HCT116 (cell line): ENCODE data around the gene TFE3. TPM values are rescaled to one million over a fixed set of nuclear protein-coding genes. Genes with fewer than 3 reads are reported as not detected.

Experiments
- ATAC-seq: fragments of 200-7000 bp; cut with Tn5 transposase; 2 replicates; pipeline ENCODE4 v1.9.1; 2020; ENCODE audit warnings: mild to moderate bottlenecking, moderate library complexity
- BruUV-seq: library from RNA; stranded (reverse); fragments of 400-500 nt; replicated peaks from 2 replicates; lab custom pipeline; 2021; lab: Mats Ljungman, UMichigan
- CTCF ChIA-PET: fragments of 300-600 bp; sonication (Branson Sonifier 250); formaldehyde crosslinking; loops from one replicate; lab custom pipeline; 2021; ENCODE audit warnings: antibody characterized with exemption; lab: Charles Lee
- POLR2A ChIA-PET: fragments of 300-600, 350-600 bp; sonication (Branson Sonifier 250); formaldehyde crosslinking; loops from one replicate; lab custom pipeline; 2021; ENCODE audit warnings: antibody characterized with exemption; lab: Charles Lee
- RAD21 ChIA-PET, 2 experiments: fragments of 300-600 bp; sonication (Branson Sonifier 250); formaldehyde crosslinking; loops; one replicate each; lab custom pipeline; 2023; ENCODE audit warnings: low total read pairs in 2 of 2; ENCODE audit not compliant: uncharacterized antibody in 2 of 2, unreplicated experiment in 2 of 2, low non-redundant PET in 1 of 2; lab: Charles Lee
- DNase-seq: peaks from one replicate; pipeline ENCODE4 v3.0.0-alpha.2; 2010; ENCODE audit warnings: low read depth, low spot score
- H2AFZ ChIP-seq: fragments of 200-600 bp; shearing (Covaris generic), sonication (generic); 2 replicates; pipeline ENCODE4 v1.6.1; 2017; ENCODE audit warnings: low read depth, mixed run types, mixed read lengths, antibody characterized with exemption, low read length; ENCODE audit not compliant: poor library complexity, severe bottlenecking
- H3K27ac ChIP-seq: 2 replicates; pipeline ENCODE4 v1.5.1; 2012; ENCODE audit warnings: low read depth, low read length
- H3K27me3 ChIP-seq: fragments of 200-600 bp; sonication (generic); 2 replicates; pipeline ENCODE4 v1.6.1; 2016; ENCODE audit warnings: mixed run types, low read length, mixed read lengths; ENCODE audit not compliant: insufficient read depth
- H3K36me3 ChIP-seq, 2 experiments: fragments of 200-500 bp in 1 of 2; fragments of 200-600 bp in 1 of 2; sonication (Bioruptor generic) in 1 of 2; sonication (generic) in 1 of 2; 2 replicates each; pipeline versions ENCODE4 v1.5.1 to v1.6.1; 2014 to 2016; ENCODE audit warnings: low read length in 2 of 2, inconsistent platforms in 1 of 2, mixed read lengths in 1 of 2, mixed run types in 1 of 2; ENCODE audit not compliant: insufficient read depth in 2 of 2, control insufficient read depth in 1 of 2
- H3K4me1 ChIP-seq, 2 experiments: fragments of 200-600 bp in 1 of 2; sonication (generic) in 1 of 2; 2 replicates each; pipeline versions ENCODE4 v1.5.1 to v1.6.1; 2012 to 2017; ENCODE audit warnings: low read length in 2 of 2, inconsistent platforms in 1 of 2, mild to moderate bottlenecking in 1 of 2, mixed read lengths in 1 of 2, mixed run types in 1 of 2, moderate library complexity in 1 of 2; ENCODE audit not compliant: insufficient read depth in 2 of 2, control insufficient read depth in 1 of 2
- H3K4me2 ChIP-seq: fragments of 200-600 bp; sonication (generic); 2 replicates; pipeline ENCODE4 v1.6.1; 2017; ENCODE audit warnings: mixed run types, low read length, mixed read lengths
- H3K4me3 ChIP-seq, 2 experiments: fragments of 200-600 bp in 1 of 2; sonication (generic) in 1 of 2; replicated peaks in 1 of 2; 2 replicates each; pipeline ENCODE4 v1.5.1; 2011 to 2016; ENCODE audit warnings: low read length in 2 of 2, control low read depth in 1 of 2, low read depth in 1 of 2, mild to moderate bottlenecking in 1 of 2, mixed read lengths in 1 of 2, mixed run types in 1 of 2
- H3K79me2 ChIP-seq: fragments of 200-600 bp; sonication (generic); 2 replicates; pipeline ENCODE4 v1.6.1; 2017; ENCODE audit warnings: mild to moderate bottlenecking, mixed run types, low read length, moderate library complexity, mixed read lengths; ENCODE audit not compliant: insufficient read depth
- H3K9ac ChIP-seq: fragments of 200-600 bp; sonication (generic); 2 replicates; pipeline ENCODE4 v1.6.1; 2016; ENCODE audit warnings: low read length, mixed read lengths
- H3K9me2 ChIP-seq: fragments of 200-600 bp; sonication (generic), shearing (Covaris generic); 2 replicates; pipeline ENCODE4 v1.6.1; 2017; ENCODE audit warnings: mixed run types, mild to moderate bottlenecking, moderate library complexity; ENCODE audit not compliant: insufficient read depth
- H3K9me3 ChIP-seq, 2 experiments: fragments of 200-500 bp in 1 of 2; fragments of 200-600 bp in 1 of 2; sonication (Bioruptor generic) in 1 of 2; sonication (generic) in 1 of 2; 2 replicates each; pipeline ENCODE4 v1.6.1; 2014 to 2017; ENCODE audit warnings: low read length in 2 of 2, mixed read lengths in 2 of 2, inconsistent platforms in 1 of 2, low read depth in 1 of 2, mild to moderate bottlenecking in 1 of 2, mixed run types in 1 of 2, moderate library complexity in 1 of 2; ENCODE audit not compliant: control insufficient read depth in 1 of 2, insufficient read depth in 1 of 2
- H4K20me1 ChIP-seq: fragments of 200-600 bp; sonication (generic), shearing (Covaris generic); 2 replicates; pipeline ENCODE4 v1.6.1; 2017; ENCODE audit warnings: mixed run types, mild to moderate bottlenecking, moderate library complexity; ENCODE audit not compliant: insufficient read depth
- EGR1 ChIP-seq: IDR thresholded peaks from 2 replicates; pipeline ENCODE4 v1.6.1; 2012; ENCODE audit warnings: low read depth
- POLR2AphosphoS5 ChIP-seq: IDR thresholded peaks from 2 replicates; pipeline ENCODE4 v1.6.1; 2011; ENCODE audit warnings: mild to moderate bottlenecking, low read depth, low read length, moderate library complexity
- SP1 ChIP-seq: IDR thresholded peaks from 2 replicates; pipeline ENCODE4 v1.6.1; 2012; ENCODE audit warnings: low read depth
- TCF7L2 ChIP-seq: IDR thresholded peaks from 2 replicates; pipeline ENCODE4 v1.7.0; 2011; ENCODE audit warnings: borderline replicate concordance, inconsistent platforms; ENCODE audit not compliant: insufficient read depth, insufficient read length; ENCODE audit errors: extremely low read depth
- ZFX ChIP-seq: fragments of 450-650 bp; IDR thresholded peaks from 2 replicates; pipeline ENCODE4 v1.6.1; 2017
- intact Hi-C: fragments of 100-400 bp; cut with micrococcal nuclease; formaldehyde crosslinking; loops from 2 replicates; pipeline ENCODE4 v1.10.0; 2022
- total RNA-seq: library from RNA; stranded (reverse); gene quantifications from one replicate; pipeline ENCODE4 v1.2.1, GENCODE V29; 2021; ENCODE audit not compliant: unreplicated experiment
- TF ChIP-seq, protein P1 (sequence below): IDR thresholded peaks from 2 replicates; pipeline ENCODE4 v1.6.1; 2011; ENCODE audit warnings: mild to moderate bottlenecking, low read length, moderate library complexity; ENCODE audit not compliant: insufficient replicate concordance; ENCODE audit errors: extremely low read depth
- TF ChIP-seq, protein P2 (sequence below): IDR thresholded peaks from 2 replicates; pipeline ENCODE4 v1.6.1; 2012; ENCODE audit warnings: low read depth

The TFE3 gene
- total RNA-seq, 1 experiment from 2014 or later = 17.1 TPM

DNA sequence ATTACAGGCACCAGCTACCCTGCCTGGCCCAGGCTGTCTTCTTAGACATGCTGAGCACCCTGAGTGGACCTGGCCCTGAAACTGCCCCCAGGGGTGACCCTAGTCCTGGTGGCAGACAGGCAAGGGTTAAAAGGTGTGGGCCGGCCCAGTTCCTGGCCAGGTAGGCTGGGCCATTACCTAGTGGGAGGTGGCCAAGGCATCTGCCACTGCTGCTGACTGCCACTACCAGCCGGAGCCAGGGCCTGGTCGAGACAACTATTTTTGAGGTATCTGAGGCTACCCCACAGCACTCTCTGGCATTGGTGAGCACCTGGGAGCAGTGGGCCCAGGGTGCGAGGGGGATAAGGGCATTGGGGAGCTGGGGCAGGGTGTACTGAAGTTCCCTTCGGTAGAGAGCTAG is 15.6 kb upstream of the TFE3 start, which contains the start of gene CCDC120:
Gene CCDC120, plus strand, starts transcription at position 206 of the 400 bp plus-strand sequence. CDS start 3,043 bp downstream, outside the sequence.
- H4K20me1 ChIP-seq = no peaks in the 10 kb centered on the region
- no peaks in the 10 kb centered on the region for H3K79me2 ChIP-seq
- intact Hi-C loops = no loop called here
- ChIA-PET POLR2A (no interaction called here), RAD21 (no interaction called here), CTCF (no interaction called here)
- TF ChIP-seq ZFX = peak; percentile 31; the same call in 1 of the 2 replicates
- peak; percentile 81 for TF ChIP-seq POLR2AphosphoS5
- TF ChIP-seq TCF7L2 = no peak
- no peak for TF ChIP-seq SP1
- no peaks in the 10 kb centered on the region for H3K36me3 ChIP-seq
- H3K9ac ChIP-seq = peak within 1 kb of the TSS; percentile 68
- H3K9me2 ChIP-seq = no peaks in the 10 kb centered on the region
- H3K27ac ChIP-seq = peak within 1 kb of the TSS; percentile 76
- peak within 1 kb of the TSS; percentile 72 to 78 for H3K4me3 ChIP-seq
- ATAC-seq (peak; percentile 91), DNase-seq (no peak)
- no TSS peak for BruUV-seq
- H3K4me2 ChIP-seq = peak within 1 kb of the TSS; percentile 84
- H3K27me3 ChIP-seq = no peaks in the 10 kb centered on the region
- no peak within 1 kb of the TSS for H2AFZ ChIP-seq
- peaks cover 2 to 12% of the 10 kb centered on the region in 2 experiments; a peak in 3 of 4 replicates for H3K4me1 ChIP-seq
- H3K9me3 ChIP-seq = no peaks in the 10 kb centered on the region

GRCh38 chrX:49054073-49054762 is 11.1 kb upstream of the TFE3 start:
- ATAC-seq = no peak
- H3K9me2 ChIP-seq = no peaks in the 10 kb centered on the region
- no peak overlapping the region for H3K4me3 ChIP-seq
- intact Hi-C loops = no loop called here
- H3K27ac ChIP-seq = no peak overlapping the region
- H3K79me2 ChIP-seq = no peaks in the 10 kb centered on the region
- H2AFZ ChIP-seq = no peak overlapping the region
- peaks cover 0 to 5% of the 10 kb centered on the region in 2 experiments; a peak in 2 of 4 replicates for H3K4me1 ChIP-seq
- no peak overlapping the region for H3K4me2 ChIP-seq
- no peaks in the 10 kb centered on the region for H3K36me3 ChIP-seq
- H4K20me1 ChIP-seq = no peaks in the 10 kb centered on the region
- no TSS peak for BruUV-seq
- no peaks in the 10 kb centered on the region for H3K9me3 ChIP-seq
- ChIA-PET POLR2A (no interaction called here), CTCF (no interaction called here), RAD21 (no interaction called here)
- H3K27me3 ChIP-seq = no peaks in the 10 kb centered on the region
- TF ChIP-seq, protein P1, sequence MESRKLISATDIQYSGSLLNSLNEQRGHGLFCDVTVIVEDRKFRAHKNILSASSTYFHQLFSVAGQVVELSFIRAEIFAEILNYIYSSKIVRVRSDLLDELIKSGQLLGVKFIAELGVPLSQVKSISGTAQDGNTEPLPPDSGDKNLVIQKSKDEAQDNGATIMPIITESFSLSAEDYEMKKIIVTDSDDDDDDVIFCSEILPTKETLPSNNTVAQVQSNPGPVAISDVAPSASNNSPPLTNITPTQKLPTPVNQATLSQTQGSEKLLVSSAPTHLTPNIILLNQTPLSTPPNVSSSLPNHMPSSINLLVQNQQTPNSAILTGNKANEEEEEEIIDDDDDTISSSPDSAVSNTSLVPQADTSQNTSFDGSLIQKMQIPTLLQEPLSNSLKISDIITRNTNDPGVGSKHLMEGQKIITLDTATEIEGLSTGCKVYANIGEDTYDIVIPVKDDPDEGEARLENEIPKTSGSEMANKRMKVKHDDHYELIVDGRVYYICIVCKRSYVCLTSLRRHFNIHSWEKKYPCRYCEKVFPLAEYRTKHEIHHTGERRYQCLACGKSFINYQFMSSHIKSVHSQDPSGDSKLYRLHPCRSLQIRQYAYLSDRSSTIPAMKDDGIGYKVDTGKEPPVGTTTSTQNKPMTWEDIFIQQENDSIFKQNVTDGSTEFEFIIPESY = no peak
- no peak for TF ChIP-seq ZFX
- TF ChIP-seq TCF7L2 = no peak
- TF ChIP-seq, protein P2, sequence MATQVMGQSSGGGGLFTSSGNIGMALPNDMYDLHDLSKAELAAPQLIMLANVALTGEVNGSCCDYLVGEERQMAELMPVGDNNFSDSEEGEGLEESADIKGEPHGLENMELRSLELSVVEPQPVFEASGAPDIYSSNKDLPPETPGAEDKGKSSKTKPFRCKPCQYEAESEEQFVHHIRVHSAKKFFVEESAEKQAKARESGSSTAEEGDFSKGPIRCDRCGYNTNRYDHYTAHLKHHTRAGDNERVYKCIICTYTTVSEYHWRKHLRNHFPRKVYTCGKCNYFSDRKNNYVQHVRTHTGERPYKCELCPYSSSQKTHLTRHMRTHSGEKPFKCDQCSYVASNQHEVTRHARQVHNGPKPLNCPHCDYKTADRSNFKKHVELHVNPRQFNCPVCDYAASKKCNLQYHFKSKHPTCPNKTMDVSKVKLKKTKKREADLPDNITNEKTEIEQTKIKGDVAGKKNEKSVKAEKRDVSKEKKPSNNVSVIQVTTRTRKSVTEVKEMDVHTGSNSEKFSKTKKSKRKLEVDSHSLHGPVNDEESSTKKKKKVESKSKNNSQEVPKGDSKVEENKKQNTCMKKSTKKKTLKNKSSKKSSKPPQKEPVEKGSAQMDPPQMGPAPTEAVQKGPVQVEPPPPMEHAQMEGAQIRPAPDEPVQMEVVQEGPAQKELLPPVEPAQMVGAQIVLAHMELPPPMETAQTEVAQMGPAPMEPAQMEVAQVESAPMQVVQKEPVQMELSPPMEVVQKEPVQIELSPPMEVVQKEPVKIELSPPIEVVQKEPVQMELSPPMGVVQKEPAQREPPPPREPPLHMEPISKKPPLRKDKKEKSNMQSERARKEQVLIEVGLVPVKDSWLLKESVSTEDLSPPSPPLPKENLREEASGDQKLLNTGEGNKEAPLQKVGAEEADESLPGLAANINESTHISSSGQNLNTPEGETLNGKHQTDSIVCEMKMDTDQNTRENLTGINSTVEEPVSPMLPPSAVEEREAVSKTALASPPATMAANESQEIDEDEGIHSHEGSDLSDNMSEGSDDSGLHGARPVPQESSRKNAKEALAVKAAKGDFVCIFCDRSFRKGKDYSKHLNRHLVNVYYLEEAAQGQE = no peak
- TF ChIP-seq EGR1 = no peak
- TF ChIP-seq, all 23 proteins: peak for 0
- H3K9ac ChIP-seq = no peak overlapping the region
- no peak for DNase-seq
